22Rv1 (cell line): ENCODE data around the gene OR2A2.

ENCODE experiments used
- ZFX ChIP-seq: fragments of 450-650 bp; IDR thresholded peaks from 2 replicates; pipeline ENCODE4 v1.6.1; 2017; ENCODE audit warnings: antibody characterized with exemption, borderline replicate concordance
- TF ChIP-seq, protein P1 (sequence below): fragments of 450-650 bp; IDR thresholded peaks from 2 replicates; pipeline ENCODE4 v1.5.1; 2017; ENCODE audit warnings: mild to moderate bottlenecking

GRCh38 chr7:144133307-144133706 lies 23.9 kb downstream of the OR2A2 start:
- TF ChIP-seq, protein P1, sequence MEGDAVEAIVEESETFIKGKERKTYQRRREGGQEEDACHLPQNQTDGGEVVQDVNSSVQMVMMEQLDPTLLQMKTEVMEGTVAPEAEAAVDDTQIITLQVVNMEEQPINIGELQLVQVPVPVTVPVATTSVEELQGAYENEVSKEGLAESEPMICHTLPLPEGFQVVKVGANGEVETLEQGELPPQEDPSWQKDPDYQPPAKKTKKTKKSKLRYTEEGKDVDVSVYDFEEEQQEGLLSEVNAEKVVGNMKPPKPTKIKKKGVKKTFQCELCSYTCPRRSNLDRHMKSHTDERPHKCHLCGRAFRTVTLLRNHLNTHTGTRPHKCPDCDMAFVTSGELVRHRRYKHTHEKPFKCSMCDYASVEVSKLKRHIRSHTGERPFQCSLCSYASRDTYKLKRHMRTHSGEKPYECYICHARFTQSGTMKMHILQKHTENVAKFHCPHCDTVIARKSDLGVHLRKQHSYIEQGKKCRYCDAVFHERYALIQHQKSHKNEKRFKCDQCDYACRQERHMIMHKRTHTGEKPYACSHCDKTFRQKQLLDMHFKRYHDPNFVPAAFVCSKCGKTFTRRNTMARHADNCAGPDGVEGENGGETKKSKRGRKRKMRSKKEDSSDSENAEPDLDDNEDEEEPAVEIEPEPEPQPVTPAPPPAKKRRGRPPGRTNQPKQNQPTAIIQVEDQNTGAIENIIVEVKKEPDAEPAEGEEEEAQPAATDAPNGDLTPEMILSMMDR: no peak
- no peak for TF ChIP-seq ZFX
